Activated CD4-positive, alpha-beta T cell treated with anti-CD3 and anti-CD28 coated beads, Interleukin-2, amount 10 ng/mL, durations not matched to agents 24 days and 14 days (primary cell): ENCODE measurements around the gene FKRP. TPM values are rescaled to one million over a fixed set of nuclear protein-coding genes. Genes with fewer than 3 reads are reported as not detected.

Experiments
- DNase-seq: peaks from one replicate; pipeline ENCODE4 v3.0.0; 2022
- H3K27ac Mint-ChIP-seq: one replicate; pipeline ENCODE4 v1.8.0; 2022; ENCODE audit warnings: mild to moderate bottlenecking, mixed read lengths
- H3K27me3 Mint-ChIP-seq: one replicate; pipeline ENCODE4 v1.8.0; 2022; ENCODE audit warnings: mixed read lengths
- H3K36me3 Mint-ChIP-seq: one replicate; pipeline ENCODE4 v1.8.0; 2022; ENCODE audit warnings: low read depth, mild to moderate bottlenecking, mixed read lengths
- H3K4me1 Mint-ChIP-seq: one replicate; pipeline ENCODE4 v1.8.0; 2021; ENCODE audit warnings: mixed read lengths
- H3K4me3 Mint-ChIP-seq: one replicate; pipeline ENCODE4 v1.8.0; 2022; ENCODE audit warnings: mild to moderate bottlenecking, moderate library complexity, mixed read lengths
- H3K9me3 Mint-ChIP-seq: one replicate; pipeline ENCODE4 v1.8.0; 2021; ENCODE audit warnings: mixed read lengths
- intact Hi-C: fragments of 100-400 bp; cut with micrococcal nuclease; formaldehyde crosslinking; loops from one replicate; pipeline ENCODE4 v1.15.1; 2023
- total RNA-seq: library from RNA; stranded (reverse); gene quantifications from 2 replicates; pipeline ENCODE4 v1.2.3, GENCODE V29; 2022

The FKRP gene
- total RNA-seq, 1 donor from 2014 or later = 20.8 TPM

DNA sequence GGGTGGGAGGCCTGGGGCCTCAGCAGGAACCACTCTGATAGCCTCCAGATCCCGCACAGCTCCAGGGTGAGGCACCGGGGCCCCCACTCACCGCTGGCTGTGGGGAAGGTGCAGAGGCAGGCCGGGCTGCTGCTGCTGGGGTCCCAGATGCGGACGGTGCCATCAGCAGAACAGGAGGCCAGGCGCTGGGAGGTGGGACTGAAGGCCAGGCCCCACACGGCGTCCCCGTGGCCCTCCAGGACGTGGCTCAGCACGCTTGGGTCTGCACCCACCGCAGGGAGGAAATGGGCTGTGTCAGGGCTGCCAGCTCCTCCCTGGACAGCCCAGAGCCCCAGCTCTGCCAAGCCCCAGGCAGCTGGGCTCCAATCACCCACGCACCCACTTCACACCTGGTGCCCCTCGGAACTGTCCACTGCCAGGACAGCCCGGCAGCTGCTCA lies 22.8 kb upstream of the FKRP start:
- Mint-ChIP-seq H3K27me3 (no peaks in the 10 kb centered on the region), H3K4me1 (peaks cover 26% of the 10 kb centered on the region), H3K9me3 (no peaks in the 10 kb centered on the region), H3K4me3 (no peak overlapping the region), H3K27ac (no peak overlapping the region), H3K36me3 (peaks cover 55% of the 10 kb centered on the region)
- no peak for DNase-seq
- intact Hi-C loops = no loop called here

DNA sequence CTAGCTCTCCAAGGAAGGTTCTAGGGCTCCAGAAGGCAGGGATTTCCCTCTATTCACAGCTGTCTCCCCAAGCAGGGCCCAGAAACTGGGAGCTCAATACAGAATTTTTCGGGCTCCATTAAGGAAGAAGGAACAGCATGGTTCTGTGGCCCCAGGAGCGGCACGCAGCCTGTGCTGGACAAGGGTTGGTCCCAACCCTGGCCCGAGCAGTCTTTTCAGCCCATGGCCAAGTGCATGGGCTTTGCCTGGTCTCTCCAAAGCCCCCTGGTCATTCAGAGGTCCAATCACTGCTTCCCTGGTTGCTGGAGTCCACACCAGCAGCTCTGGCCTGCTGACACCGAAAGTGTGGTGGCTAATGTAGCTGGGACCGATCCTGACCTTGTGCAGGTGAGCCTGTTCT lies 22.4 kb upstream of the FKRP start:
- Mint-ChIP-seq H3K27ac (no peak overlapping the region), H3K36me3 (peaks cover 53% of the 10 kb centered on the region)

DNA sequence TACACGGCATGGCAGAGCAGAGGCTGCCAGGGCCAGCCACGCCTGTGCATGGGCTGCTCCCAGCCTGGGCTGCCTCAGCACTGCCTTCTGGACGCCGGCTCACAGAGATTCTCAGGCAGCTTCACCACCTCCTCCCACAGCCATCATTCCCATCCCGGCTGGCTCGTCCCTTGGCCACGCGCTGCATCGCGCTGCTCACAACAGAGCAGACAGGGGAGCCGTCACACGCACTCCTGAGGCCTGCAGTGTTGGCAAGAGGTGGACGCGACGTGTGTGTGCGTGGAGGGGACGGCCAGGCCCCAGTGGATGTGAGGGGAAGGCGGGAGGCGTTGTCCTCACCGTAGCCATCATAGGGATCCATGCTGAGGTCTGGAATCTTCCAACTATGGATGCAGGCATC lies 21.4 kb upstream of the FKRP start:
- Mint-ChIP-seq H3K36me3 (peaks cover 59% of the 10 kb centered on the region), H3K27ac (no peak overlapping the region), H3K4me3 (no peak overlapping the region), H3K4me1 (peaks cover 20% of the 10 kb centered on the region), H3K27me3 (no peaks in the 10 kb centered on the region), H3K9me3 (no peaks in the 10 kb centered on the region)
- intact Hi-C loops = no loop called here
- no peak for DNase-seq

More for the DNA sequence above, 22.4 kb upstream of the FKRP start:
- Mint-ChIP-seq H3K4me3 (no peak overlapping the region), H3K9me3 (no peaks in the 10 kb centered on the region), H3K27me3 (no peaks in the 10 kb centered on the region), H3K4me1 (peaks cover 22% of the 10 kb centered on the region)
- no peak for DNase-seq
- intact Hi-C loops = no loop called here

DNA sequence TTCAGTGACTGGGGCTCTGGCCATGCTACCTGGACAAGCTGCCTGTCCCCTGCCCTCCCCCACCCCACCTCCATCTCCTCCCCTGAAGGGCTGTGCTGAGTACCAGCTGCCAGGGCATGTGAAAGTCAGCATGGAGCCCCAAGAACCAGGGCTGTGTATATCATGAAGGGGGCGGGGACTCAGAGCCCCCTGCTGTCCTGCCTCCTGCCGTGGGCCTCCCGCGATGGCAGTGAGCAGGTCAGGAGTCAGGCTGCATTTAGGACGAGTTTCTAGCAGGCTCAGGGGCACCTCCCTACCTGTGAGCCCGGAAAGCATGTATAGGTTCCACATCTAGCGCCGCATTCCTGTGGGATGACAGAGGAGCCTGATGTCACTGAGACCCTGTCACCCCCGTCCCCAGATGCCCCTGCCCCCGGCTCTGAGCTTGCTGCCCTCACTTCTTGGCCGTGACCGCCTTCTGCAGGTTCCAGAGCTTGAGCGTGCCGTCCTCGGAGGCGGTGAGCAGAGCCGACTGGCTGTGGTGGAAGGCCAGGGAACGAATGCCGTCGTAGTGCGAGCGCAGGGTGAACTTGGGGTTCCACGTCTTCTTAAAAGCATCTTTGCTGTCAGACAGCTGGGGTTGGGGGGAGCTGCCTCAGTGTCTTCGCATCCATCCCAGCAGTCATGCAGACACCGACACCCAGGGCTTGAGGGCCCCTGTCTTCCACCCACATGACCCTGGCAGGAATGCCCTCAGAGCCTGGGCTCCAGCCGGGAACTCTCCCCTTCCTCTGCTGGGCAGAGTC lies 20.6 kb upstream of the FKRP start:
- Mint-ChIP-seq H3K4me3 (no peak overlapping the region), H3K36me3 (peaks cover 55% of the 10 kb centered on the region), H3K27ac (no peak overlapping the region), H3K9me3 (no peaks in the 10 kb centered on the region), H3K27me3 (no peaks in the 10 kb centered on the region), H3K4me1 (peaks cover 18% of the 10 kb centered on the region)
- no peak for DNase-seq
- intact Hi-C loops = no loop called here

DNA sequence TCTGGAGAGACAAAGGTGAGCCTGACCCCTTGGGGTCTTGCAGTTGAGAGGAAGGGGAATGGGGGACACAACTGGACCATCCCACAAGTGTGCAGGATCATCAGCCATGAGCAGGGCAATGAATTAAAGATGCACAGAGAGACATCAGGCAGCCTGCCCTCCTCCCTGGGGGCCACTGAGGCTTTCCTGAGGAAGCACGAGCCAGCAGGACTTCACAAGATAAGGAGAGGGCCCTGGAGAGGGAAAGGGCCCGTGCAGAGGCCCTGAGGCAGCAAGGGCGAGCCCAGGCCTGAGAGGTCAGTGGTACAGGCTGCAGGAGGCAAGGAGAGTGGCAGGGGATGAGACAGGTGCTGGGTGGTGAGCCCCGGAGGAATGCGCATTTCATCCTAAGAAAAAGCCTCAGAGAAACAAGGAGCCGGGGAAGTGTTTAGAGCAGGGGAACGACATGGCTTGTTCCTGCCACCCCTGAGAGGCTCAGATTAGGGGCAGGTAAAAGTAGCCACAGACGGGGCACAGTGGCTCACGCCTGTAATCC lies 19.9 kb upstream of the FKRP start:
- Mint-ChIP-seq H3K4me3 (no peak overlapping the region), H3K36me3 (peaks cover 53% of the 10 kb centered on the region), H3K4me1 (peaks cover 18% of the 10 kb centered on the region), H3K27ac (no peak overlapping the region), H3K27me3 (no peaks in the 10 kb centered on the region), H3K9me3 (no peaks in the 10 kb centered on the region)
- intact Hi-C loops = no loop called here
- DNase-seq = no peak

DNA sequence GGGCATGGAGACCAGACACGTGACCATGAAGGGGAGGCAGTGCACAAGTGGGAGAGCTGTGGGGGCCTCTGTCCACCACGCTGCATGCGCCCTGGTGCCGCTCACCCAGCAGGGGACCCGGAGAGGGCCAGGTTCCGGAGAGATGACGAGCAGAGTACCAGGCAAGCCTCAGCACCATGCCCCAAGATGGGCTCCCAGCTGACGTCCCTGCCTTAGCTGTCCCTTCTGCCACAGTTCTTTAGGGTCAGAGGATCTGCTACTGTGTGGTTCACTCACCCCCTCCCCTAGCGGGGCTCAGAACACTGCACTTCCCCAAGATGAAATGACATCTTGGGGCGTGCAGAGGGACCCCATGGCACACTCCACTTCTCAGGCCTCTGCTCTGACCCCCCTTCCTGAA lies 19.3 kb upstream of the FKRP start:
- no peaks in the 10 kb centered on the region for H3K9me3 Mint-ChIP-seq
- no peak for DNase-seq
- H3K4me3 Mint-ChIP-seq = no peak overlapping the region
- H3K27me3 Mint-ChIP-seq = no peaks in the 10 kb centered on the region
- peaks cover 19% of the 10 kb centered on the region for H3K4me1 Mint-ChIP-seq
- H3K36me3 Mint-ChIP-seq = peaks cover 54% of the 10 kb centered on the region
- intact Hi-C loops = no loop called here
- H3K27ac Mint-ChIP-seq = no peak overlapping the region

DNA sequence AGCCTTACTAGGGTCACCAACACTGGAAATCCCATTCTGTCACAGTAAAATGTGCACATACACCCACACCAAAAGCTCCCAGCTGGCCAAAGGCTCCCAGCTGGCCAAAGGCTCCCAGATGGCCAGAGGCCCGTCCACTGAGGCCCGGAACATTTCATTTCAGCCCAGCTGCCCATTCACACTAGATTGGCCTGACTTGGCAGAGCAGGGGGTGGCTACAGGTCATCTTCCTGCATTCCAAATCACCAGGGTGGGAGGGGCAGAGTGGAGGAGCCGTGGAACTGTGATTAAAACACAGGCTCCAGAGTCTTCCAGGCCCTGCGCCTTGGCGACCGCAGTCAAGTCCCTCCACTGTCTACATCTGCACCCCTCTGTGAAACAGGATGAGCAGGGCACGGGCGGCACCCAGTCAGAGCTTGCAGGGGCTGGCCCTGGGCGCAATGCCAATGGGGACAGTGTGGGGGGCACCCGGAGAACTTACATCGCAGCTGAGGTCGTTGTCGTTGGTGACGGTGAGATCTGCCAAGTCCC lies 18.8 kb upstream of the FKRP start:
- Mint-ChIP-seq H3K27me3 (no peaks in the 10 kb centered on the region), H3K4me1 (peaks cover 21% of the 10 kb centered on the region), H3K4me3 (no peak overlapping the region), H3K36me3 (peaks cover 56% of the 10 kb centered on the region), H3K27ac (no peak overlapping the region), H3K9me3 (no peaks in the 10 kb centered on the region)
- DNase-seq = no peak
- intact Hi-C loops = no loop called here

DNA sequence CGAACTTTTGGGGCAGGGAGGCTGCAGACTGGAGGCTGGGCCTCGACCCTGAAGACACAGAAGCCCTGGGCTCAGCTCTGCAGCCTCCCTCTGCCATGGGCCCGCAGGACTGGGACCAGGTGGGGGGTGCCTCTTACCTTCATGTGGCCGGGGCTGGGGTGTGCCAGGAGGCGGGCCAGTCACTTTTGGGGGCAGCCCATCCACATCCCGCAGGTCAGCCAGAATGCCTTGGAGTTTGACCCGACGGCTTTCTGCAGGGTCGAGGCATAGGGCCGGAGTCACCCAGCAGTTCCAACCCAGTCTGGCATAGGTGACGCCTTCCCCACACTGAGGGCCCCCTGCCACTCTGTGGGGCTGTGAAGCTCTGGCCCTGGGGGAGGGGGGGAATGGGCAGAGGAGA lies 18.1 kb upstream of the FKRP start:
- no peak for DNase-seq
- intact Hi-C loops = loop anchor here (1.0 kb wide), 1 partner anchor 23 kb away; no protein-coding TSS in a partner anchor
- H3K4me1 Mint-ChIP-seq = peaks cover 20% of the 10 kb centered on the region
- no peak overlapping the region for H3K27ac Mint-ChIP-seq
- no peaks in the 10 kb centered on the region for H3K9me3 Mint-ChIP-seq
- H3K36me3 Mint-ChIP-seq = peaks cover 57% of the 10 kb centered on the region
- no peak overlapping the region for H3K4me3 Mint-ChIP-seq
- no peaks in the 10 kb centered on the region for H3K27me3 Mint-ChIP-seq

DNA sequence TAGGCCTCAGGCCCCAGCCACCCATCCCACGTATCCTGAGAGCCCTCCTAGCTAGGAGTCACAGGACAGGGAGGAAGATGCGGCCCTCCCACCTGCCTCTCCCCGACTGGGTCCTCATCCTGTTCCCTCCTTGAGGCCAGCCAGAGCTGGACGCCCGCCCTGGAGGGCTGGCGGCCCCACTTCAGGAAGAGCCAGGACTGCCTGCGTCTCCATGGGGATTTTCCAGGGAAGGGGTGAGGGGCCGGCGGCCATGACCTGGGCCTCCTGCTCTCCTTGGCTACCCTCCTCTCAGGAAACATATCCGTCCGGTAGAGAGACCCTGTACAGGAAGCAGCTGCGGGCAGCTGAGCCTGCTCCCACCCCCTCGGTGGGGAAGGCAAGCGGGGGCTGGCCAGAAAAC lies 17.6 kb upstream of the FKRP start:
- H3K27ac Mint-ChIP-seq = no peak overlapping the region
- H3K4me1 Mint-ChIP-seq = peaks cover 20% of the 10 kb centered on the region
- H3K27me3 Mint-ChIP-seq = no peaks in the 10 kb centered on the region
- no peak for DNase-seq
- H3K4me3 Mint-ChIP-seq = no peak overlapping the region
- intact Hi-C loops = loop anchor here (1.0 kb wide), 1 partner anchor 24 kb away; no protein-coding TSS in a partner anchor
- no peaks in the 10 kb centered on the region for H3K9me3 Mint-ChIP-seq
- H3K36me3 Mint-ChIP-seq = peaks cover 61% of the 10 kb centered on the region

DNA sequence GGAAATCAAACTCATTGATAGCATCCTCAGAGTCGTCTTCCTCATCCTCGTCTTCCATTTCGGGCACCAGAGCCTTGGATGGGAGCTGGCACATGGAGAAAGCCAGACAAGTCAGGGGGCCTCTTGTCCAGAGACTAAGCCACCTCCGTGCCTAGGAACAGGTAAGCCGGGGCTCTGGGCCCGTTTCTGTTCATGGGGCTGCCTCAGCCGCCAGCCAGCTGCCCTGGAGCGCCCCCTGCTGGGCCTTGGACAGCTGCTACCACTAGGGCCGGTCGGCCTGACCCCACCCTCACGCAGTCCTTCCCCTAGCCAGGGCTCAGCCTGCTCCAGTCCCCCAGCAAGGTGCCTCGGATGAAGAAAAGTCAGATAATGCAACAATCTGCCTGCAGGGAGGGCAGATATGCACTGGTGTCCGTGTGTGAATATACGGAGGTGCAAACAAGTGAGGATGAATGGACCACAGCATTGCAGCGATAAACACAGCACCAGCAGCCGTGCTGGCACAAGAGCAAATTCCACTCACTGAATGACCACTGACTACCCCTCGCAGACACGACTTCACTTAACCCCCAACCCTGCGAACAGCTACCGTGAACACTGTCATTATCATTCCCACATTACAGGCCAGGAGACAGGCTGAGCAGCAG lies 17.0 kb upstream of the FKRP start:
- peak; percentile 95 for DNase-seq
- Mint-ChIP-seq H3K9me3 (no peaks in the 10 kb centered on the region), H3K27me3 (no peaks in the 10 kb centered on the region), H3K4me3 (no peak overlapping the region), H3K4me1 (peaks cover 20% of the 10 kb centered on the region), H3K27ac (no peak overlapping the region), H3K36me3 (peaks cover 63% of the 10 kb centered on the region)
- intact Hi-C loops = loop anchor here (1.0 kb wide), 1 partner anchor 25 kb away; no protein-coding TSS in a partner anchor

DNA sequence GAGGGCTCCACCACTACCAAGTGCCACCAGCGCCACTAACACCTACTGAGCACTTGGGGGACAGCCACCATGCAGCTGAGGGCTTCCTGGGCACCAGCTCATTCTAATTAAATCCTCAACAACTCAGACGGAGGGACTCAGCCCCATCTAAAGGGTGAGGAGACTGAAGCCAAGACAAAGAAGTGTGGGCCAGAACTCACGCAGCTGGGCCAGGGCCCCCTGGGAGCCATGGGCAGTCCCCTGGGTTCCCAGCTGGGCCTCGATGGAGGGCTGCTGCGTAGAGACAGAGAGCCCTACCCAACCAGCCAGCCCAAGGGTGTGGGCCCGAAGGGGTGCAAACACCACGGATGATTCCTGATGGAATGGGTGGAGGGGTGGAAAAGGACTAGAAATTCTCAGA lies 16.2 kb upstream of the FKRP start:
- Mint-ChIP-seq H3K9me3 (no peaks in the 10 kb centered on the region), H3K36me3 (peaks cover 65% of the 10 kb centered on the region), H3K4me3 (no peak overlapping the region), H3K27me3 (no peaks in the 10 kb centered on the region), H3K4me1 (peaks cover 20% of the 10 kb centered on the region), H3K27ac (no peak overlapping the region)
- DNase-seq = no peak
- intact Hi-C loops = no loop called here

DNA sequence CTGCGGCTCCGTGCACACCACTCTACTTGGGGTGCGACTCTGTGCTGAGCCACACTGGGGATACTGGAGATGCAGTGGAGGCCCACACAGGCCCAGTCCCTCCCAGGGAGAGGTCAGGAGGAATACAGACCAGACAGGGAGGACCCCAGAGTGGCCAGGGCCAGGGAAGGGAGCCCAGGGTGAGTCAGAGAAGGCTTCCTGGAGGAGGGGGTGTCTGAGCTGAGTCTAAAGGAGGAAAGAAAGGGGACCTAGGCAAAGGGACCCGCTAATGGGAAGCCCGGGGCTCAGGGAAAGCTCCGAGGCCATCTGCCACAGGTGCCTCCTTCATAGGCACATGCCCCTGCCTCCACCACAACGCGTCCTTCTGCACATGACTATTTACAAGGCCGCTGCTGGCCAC lies 15.7 kb upstream of the FKRP start:
- intact Hi-C loops = no loop called here
- peaks cover 66% of the 10 kb centered on the region for H3K36me3 Mint-ChIP-seq

DNA sequence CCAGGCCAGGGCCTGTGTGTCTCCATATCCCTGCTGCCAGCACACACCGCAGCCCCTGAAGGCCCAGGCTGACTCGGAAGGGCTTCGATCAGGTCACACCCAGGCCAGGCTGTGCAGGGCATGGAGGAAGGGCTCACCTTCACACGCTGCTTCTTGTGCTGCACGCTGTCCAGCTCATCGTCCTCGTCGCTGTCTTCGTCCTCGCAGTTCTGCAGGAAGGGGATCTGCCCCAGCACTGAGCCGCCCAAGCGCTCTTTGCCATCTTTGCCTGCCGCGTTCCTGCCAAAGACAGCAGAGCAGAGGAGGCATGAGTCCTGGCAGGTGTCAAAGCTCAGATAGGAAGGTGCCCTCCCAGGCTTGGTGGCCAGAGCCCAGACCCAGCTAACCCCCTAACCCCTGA lies 15.3 kb upstream of the FKRP start:
- Mint-ChIP-seq H3K36me3 (peaks cover 65% of the 10 kb centered on the region), H3K27ac (peak overlapping the region; percentile 48), H3K27me3 (no peaks in the 10 kb centered on the region), H3K4me3 (no peak overlapping the region), H3K9me3 (no peaks in the 10 kb centered on the region), H3K4me1 (peaks cover 20% of the 10 kb centered on the region)
- no peak for DNase-seq
- intact Hi-C loops = no loop called here

More for the DNA sequence above, 15.7 kb upstream of the FKRP start:
- H3K27me3 Mint-ChIP-seq = no peaks in the 10 kb centered on the region
- no peak for DNase-seq
- H3K9me3 Mint-ChIP-seq = no peaks in the 10 kb centered on the region
- H3K4me3 Mint-ChIP-seq = no peak overlapping the region
- no peak overlapping the region for H3K27ac Mint-ChIP-seq
- peaks cover 20% of the 10 kb centered on the region for H3K4me1 Mint-ChIP-seq

DNA sequence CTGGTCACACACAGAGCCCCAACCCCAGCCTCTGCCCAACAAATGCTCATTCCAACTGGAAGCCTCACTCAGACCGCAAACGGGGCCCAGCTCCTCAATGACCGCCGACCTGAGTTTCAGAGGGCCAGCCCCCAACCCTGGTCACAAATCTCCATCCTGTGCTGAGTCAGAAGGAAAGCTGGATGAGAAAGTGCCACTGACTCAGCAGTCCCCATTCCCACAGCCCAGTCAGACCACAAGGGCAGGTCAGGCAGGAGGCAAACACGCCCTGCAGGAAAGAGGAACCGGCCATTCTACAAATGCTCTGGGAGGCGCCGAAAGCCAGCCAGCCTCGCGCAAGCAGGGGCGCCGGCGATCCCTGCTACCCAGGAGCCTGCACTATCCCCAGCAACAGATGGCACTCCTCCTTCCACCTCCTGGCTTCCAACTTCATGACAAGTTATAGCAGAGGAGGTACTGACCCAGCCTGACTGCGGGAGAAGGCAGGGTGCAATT lies 14.8 kb upstream of the FKRP start:
- Mint-ChIP-seq H3K4me3 (no peak overlapping the region), H3K9me3 (no peaks in the 10 kb centered on the region), H3K27me3 (no peaks in the 10 kb centered on the region), H3K36me3 (peaks cover 60% of the 10 kb centered on the region), H3K4me1 (peaks cover 20% of the 10 kb centered on the region), H3K27ac (peak overlapping the region; percentile 48)
- intact Hi-C loops = no loop called here
- no peak for DNase-seq
